Subcutaneous adipose tissue (tissue), 4 donors: ENCODE data around the gene SSBP1. TPM values are rescaled to one million over a fixed set of nuclear protein-coding genes. Genes with fewer than 3 reads are reported as not detected.

Experiments used
- CTCF ChIP-seq: fragments of 450-650 bp; IDR thresholded peaks from one replicate; pipeline ENCODE4 v1.5.1; 2016; ENCODE audit warnings: low read depth, mild to moderate bottlenecking, control low read depth, antibody characterized with exemption, moderate library complexity
- total RNA-seq, 4 donors: library from RNA; depleted of rRNA; stranded (reverse); fragments of >200 nt; gene quantifications; one replicate each; pipeline ENCODE4 v1.1.0, GENCODE V29; 2016

Gene SSBP1
- total RNA-seq, 4 donors from 2014 or later: 71.8 to 123 (median 85.1) TPM

DNA sequence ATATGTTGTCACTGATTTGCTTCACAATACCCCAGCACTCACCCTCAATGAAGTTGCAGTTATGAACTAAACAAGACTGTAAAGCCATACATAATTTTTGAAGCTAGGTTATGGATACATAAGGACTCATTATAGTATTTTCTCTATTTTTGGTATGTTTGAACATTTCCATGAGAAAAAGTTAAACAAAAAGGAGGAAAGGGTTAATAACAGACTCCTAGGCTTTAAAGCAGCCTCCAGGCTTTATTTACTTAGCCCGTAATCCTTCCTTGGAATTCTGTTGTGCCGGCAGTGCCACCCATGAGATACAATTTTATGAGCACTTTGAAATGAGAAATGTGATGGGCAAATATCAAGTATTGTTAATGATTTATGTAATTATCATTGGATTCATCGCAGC is 34.0 kb upstream of the SSBP1 start:
- TF ChIP-seq CTCF: no peak

DNA sequence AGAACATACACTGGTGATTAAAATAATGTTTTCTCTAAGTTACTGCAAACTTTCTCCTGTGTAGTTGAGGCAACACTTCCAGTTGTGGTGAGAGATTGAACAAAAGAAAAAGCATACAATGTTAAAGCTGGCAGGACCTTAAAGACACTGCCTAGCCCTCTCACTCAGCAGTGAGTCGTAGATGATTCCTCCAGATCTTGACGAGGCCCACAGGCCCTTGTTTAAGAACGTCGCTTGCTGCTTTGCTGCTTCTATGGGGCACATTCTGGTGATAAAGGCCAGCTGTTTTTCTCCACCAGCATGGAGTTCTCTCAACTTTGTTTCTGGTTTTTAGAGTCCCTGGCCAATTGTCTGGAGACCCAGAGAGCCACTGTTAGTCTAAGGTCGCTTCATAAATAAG is 33.4 kb upstream of the SSBP1 start:
- no peak for TF ChIP-seq CTCF

- no peak for TF ChIP-seq CTCF
These were observed 31.7 kb upstream of the SSBP1 start for GRCh38 chr7:141706239-141707064.

- no peak for TF ChIP-seq CTCF
These were observed 29.8 kb upstream of the SSBP1 start, which contains the start of gene WEE2 for GRCh38 chr7:141708351-141708750. Gene WEE2, plus strand, starts transcription at chr7:141708353. Its CDS starts 406 bp downstream, at chr7:141708759.

DNA sequence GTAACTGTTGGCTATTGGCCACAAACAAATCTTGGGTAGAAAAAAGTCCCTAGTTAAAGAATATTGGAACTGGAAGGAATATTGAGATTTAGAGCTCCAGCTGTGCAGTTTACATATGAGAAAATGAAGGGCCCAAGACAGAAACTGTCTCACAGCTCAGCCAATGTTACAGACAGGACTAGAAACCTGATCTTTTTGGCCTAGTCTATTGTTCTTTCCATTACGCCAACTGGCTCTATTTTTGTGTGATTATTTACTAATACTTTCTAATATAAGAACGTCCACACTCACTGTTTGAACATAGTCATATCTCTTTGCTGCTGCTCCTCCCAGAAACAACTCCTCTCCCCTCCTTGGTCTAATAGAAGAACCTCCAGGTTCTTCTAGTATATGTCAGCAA is 28.8 kb upstream of the SSBP1 start:
- no peak for TF ChIP-seq CTCF

GRCh38 chr7:141709749-141710148 is 28.4 kb upstream of the SSBP1 start:
- no peak for TF ChIP-seq CTCF

GRCh38 chr7:141710301-141710700 is 27.9 kb upstream of the SSBP1 start:
- no peak for TF ChIP-seq CTCF
